IMR-90 (cell line): ENCODE measurements around the gene METTL15. TPM values are rescaled to one million over a fixed set of nuclear protein-coding genes. Genes with fewer than 3 reads are reported as not detected.

ENCODE experiments used
- ATAC-seq: fragments of 200-7000 bp; cut with Tn5 transposase; 2 replicates; pipeline ENCODE4 v1.9.1; 2020; ENCODE audit warnings: low read depth, mild to moderate bottlenecking, moderate library complexity
- BruUV-seq: library from RNA; stranded (reverse); fragments of 400-500 nt; replicated peaks from 2 replicates; lab custom pipeline; 2021; lab: Mats Ljungman, UMichigan
- CTCF ChIA-PET: fragments of 300-600 bp; formaldehyde crosslinking; extraction: SDS; loops from one replicate; lab custom pipeline; 2021; ENCODE audit warnings: antibody characterized with exemption; lab: Yijun Ruan, JAX
- POLR2A ChIA-PET: fragments of 300-600 bp; sonication (Branson Sonifier 250); formaldehyde crosslinking; loops from one replicate; lab custom pipeline; 2022; ENCODE audit warnings: antibody characterized with exemption; ENCODE audit not compliant: unreplicated experiment; lab: Charles Lee
- DNase-seq: peaks from one replicate; pipeline ENCODE4 v3.0.0; 2013
- H2AFZ ChIP-seq: replicated peaks from 2 replicates; pipeline ENCODE3; 2013; ENCODE audit warnings: low read length, mild to moderate bottlenecking; ENCODE audit not compliant: poor library complexity
- H2AK5ac ChIP-seq: 2 replicates; pipeline ENCODE4 v1.6.1; 2013; ENCODE audit warnings: low read depth, low read length, inconsistent platforms
- H2AK9ac ChIP-seq: replicated peaks from 2 replicates; pipeline ENCODE3; 2013; ENCODE audit warnings: mild to moderate bottlenecking, low read depth, low read length, moderate library complexity; ENCODE audit not compliant: poor library complexity
- H2BK120ac ChIP-seq: 2 replicates; pipeline ENCODE4 v1.6.1; 2013; ENCODE audit warnings: low read depth, low read length, inconsistent platforms
- H2BK15ac ChIP-seq: 3 replicates; pipeline ENCODE4 v1.6.1; 2013; ENCODE audit warnings: low read depth, low read length, inconsistent platforms
- H2BK20ac ChIP-seq: 2 replicates; pipeline ENCODE4 v1.6.1; 2013; ENCODE audit warnings: low read depth, mild to moderate bottlenecking, inconsistent platforms, low read length, moderate library complexity
- H2BK5ac ChIP-seq: 2 replicates; pipeline ENCODE4 v1.6.1; 2013; ENCODE audit warnings: mild to moderate bottlenecking, low read depth, low read length, inconsistent platforms; ENCODE audit not compliant: poor library complexity, severe bottlenecking
- H3K14ac ChIP-seq: replicated peaks from 2 replicates; pipeline ENCODE4 v1.6.1; 2013; ENCODE audit warnings: low read depth, low read length, inconsistent platforms
- H3K18ac ChIP-seq: 2 replicates; pipeline ENCODE4 v1.6.1; 2013; ENCODE audit warnings: low read depth, low read length, control low read depth
- H3K23ac ChIP-seq: 2 replicates; pipeline ENCODE4 v1.6.1; 2013; ENCODE audit warnings: low read depth, low read length, inconsistent platforms
- H3K27ac ChIP-seq: 2 replicates; pipeline ENCODE4 v1.5.1; 2013; ENCODE audit warnings: mild to moderate bottlenecking, control low read depth, low read length; ENCODE audit not compliant: insufficient read depth
- H3K27me3 ChIP-seq: 2 replicates; pipeline ENCODE4 v1.6.1; 2013; ENCODE audit warnings: low read length; ENCODE audit not compliant: control insufficient read depth, insufficient read depth
- H3K36me3 ChIP-seq: 2 replicates; pipeline ENCODE4 v1.6.1; 2013; ENCODE audit warnings: low read length, mixed read lengths; ENCODE audit not compliant: control insufficient read depth, insufficient read depth
- H3K4ac ChIP-seq: 2 replicates; pipeline ENCODE4 v1.6.1; 2013; ENCODE audit warnings: low read depth, low read length, inconsistent platforms
- H3K4me1 ChIP-seq: 2 replicates; pipeline ENCODE4 v1.6.1; 2013; ENCODE audit warnings: low read length, mixed read lengths; ENCODE audit not compliant: control insufficient read depth, insufficient read depth
- H3K4me2 ChIP-seq: 2 replicates; pipeline ENCODE4 v1.6.1; 2013; ENCODE audit warnings: low read depth, mild to moderate bottlenecking, control low read depth, low read length, moderate library complexity
- H3K4me3 ChIP-seq: 2 replicates; pipeline ENCODE4 v1.5.1; 2013; ENCODE audit warnings: low read depth, mild to moderate bottlenecking, control low read depth, low read length, moderate library complexity; ENCODE audit not compliant: insufficient read depth
- H3K56ac ChIP-seq: 2 replicates; pipeline ENCODE4 v1.6.1; 2013; ENCODE audit warnings: low read length, inconsistent platforms; ENCODE audit not compliant: insufficient read depth; ENCODE audit errors: extremely low read depth
- H3K79me1 ChIP-seq, 2 experiments: 2 replicates each; pipeline ENCODE4 v1.6.1; 2013; ENCODE audit warnings: low read length in 2 of 2, inconsistent platforms in 1 of 2, low read depth in 1 of 2
- H3K9ac ChIP-seq: 2 replicates; pipeline ENCODE4 v1.6.1; 2013; ENCODE audit warnings: low read depth, low read length, control low read depth
- H3K9me1 ChIP-seq: 2 replicates; pipeline ENCODE4 v1.6.1; 2013; ENCODE audit warnings: low read length, inconsistent platforms; ENCODE audit not compliant: insufficient read depth
- H3K9me3 ChIP-seq: 2 replicates; pipeline ENCODE4 v1.6.1; 2013; ENCODE audit warnings: low read length; ENCODE audit not compliant: control insufficient read depth, insufficient read depth
- H4K20me1 ChIP-seq: 2 replicates; pipeline ENCODE4 v1.6.1; 2013; ENCODE audit warnings: low read length, inconsistent platforms; ENCODE audit not compliant: insufficient read depth
- H4K5ac ChIP-seq: 2 replicates; pipeline ENCODE4 v1.6.1; 2013; ENCODE audit warnings: mild to moderate bottlenecking, low read depth, low read length, control low read depth
- H4K8ac ChIP-seq, 2 experiments: 2 replicates each; pipeline ENCODE4 v1.6.1; 2013; ENCODE audit warnings: low read depth in 2 of 2, low read length in 2 of 2, control low read depth in 1 of 2, inconsistent platforms in 1 of 2
- H4K91ac ChIP-seq: 2 replicates; pipeline ENCODE4 v1.6.1; 2013; ENCODE audit warnings: low read depth, low read length, inconsistent platforms; ENCODE audit not compliant: insufficient read depth
- CTCF ChIP-seq: conservative IDR thresholded peaks from 2 replicates; pipeline ENCODE4 v1.5.1; 2012; ENCODE audit warnings: mild to moderate bottlenecking, low read depth, low read length, improper control_type of control experiment
- MAFK ChIP-seq: IDR thresholded peaks from 2 replicates; pipeline ENCODE4 v1.6.1; 2012; ENCODE audit warnings: low read depth, low read length, improper control_type of control experiment
- SMC3 ChIP-seq: fragments of 150-350 bp; IDR thresholded peaks from 2 replicates; pipeline ENCODE4 v1.6.1; 2016; ENCODE audit warnings: low read depth, mild to moderate bottlenecking, antibody characterized with exemption, low read length, moderate library complexity
- dilution Hi-C: fragments of 300-500 bp; cut with HindIII; formaldehyde crosslinking; loops from one replicate; pipeline ENCODE4 v1.14.3; 2018; ENCODE audit warnings: low sequenced_read_pairs; ENCODE audit not compliant: unreplicated experiment
- in situ Hi-C: fragments of 300-500 bp; cut with MboI; formaldehyde crosslinking; loops from 3 replicates; pipeline ENCODE4 v1.14.3; 2019; ENCODE audit warnings: low sequenced_read_pairs, inconsistent platforms, mixed read lengths
- intact Hi-C: fragments of 100-400 bp; cut with micrococcal nuclease; formaldehyde crosslinking; loops from 2 replicates; pipeline ENCODE4 v1.10.0; 2022
- polyA plus RNA-seq, 3 experiments: library from polyadenylated mRNA; depleted of rRNA; stranded (reverse); fragments of >200 nt; gene quantifications; 2 replicates each; pipeline ENCODE4 v1.2.3, GENCODE V29; 2012; ENCODE audit warnings: low replicate concordance in 1 of 3
- total RNA-seq: library from RNA; depleted of rRNA; stranded (reverse); fragments of >200 nt; gene quantifications from 2 replicates; pipeline ENCODE4 v1.2.3, GENCODE V29; 2012

METTL15 gene
- total and polyA plus RNA-seq, 2 of the 4 experiments (the other 2 are of a cell fraction), result 6.5 to 30.5 TPM

GRCh38 chr11:28346209-28346608 is 238.0 kb downstream of the METTL15 start:
- H3K27ac ChIP-seq, result no peak overlapping the region
- H3K23ac ChIP-seq, result no peak overlapping the region
- H3K79me1 ChIP-seq, result no peaks in the 10 kb centered on the region
- H3K4me1 ChIP-seq, result no peaks in the 10 kb centered on the region
- ChIA-PET POLR2A (no interaction called here), CTCF (no interaction called here)
- no peak overlapping the region for H2BK15ac ChIP-seq
- H4K91ac ChIP-seq, result no peak overlapping the region
- no peak overlapping the region; a peak in 2 of 4 replicates for H4K8ac ChIP-seq
- no peak overlapping the region for H3K9ac ChIP-seq
- no peak overlapping the region for H3K14ac ChIP-seq
- no peaks in the 10 kb centered on the region for H3K36me3 ChIP-seq
- H2BK5ac ChIP-seq, result no peak overlapping the region
- H3K27me3 ChIP-seq, result no peaks in the 10 kb centered on the region
- H3K4me3 ChIP-seq, result no peak overlapping the region
- no peaks in the 10 kb centered on the region for H4K20me1 ChIP-seq
- no peak overlapping the region for H2AFZ ChIP-seq
- H2AK5ac ChIP-seq, result no peak overlapping the region
- H3K9me1 ChIP-seq, result peaks cover 5% of the 10 kb centered on the region; the same call in 1 of the 2 replicates
- intact Hi-C loops, result loop anchor here (10.0 kb wide), 2 partner anchors 349 to 989 kb away; no protein-coding TSS in a partner anchor
- no peak overlapping the region for H3K4ac ChIP-seq
- no peak overlapping the region for H2BK20ac ChIP-seq
- dilution Hi-C loops, result no loop called here
- ATAC-seq, result no peak
- no TSS peak for BruUV-seq
- H2BK120ac ChIP-seq, result no peak overlapping the region
- H3K9me3 ChIP-seq, result no peaks in the 10 kb centered on the region
- in situ Hi-C loops, result no loop called here
- no peak for DNase-seq
- no peak overlapping the region for H4K5ac ChIP-seq
- H3K56ac ChIP-seq, result no peak overlapping the region
- H3K18ac ChIP-seq, result peak overlapping the region; percentile 54; the same call in 1 of the 2 replicates
- H2AK9ac ChIP-seq, result no peak overlapping the region
- no peak for TF ChIP-seq CTCF
- no peak for TF ChIP-seq SMC3
- no peak for TF ChIP-seq MAFK
- H3K4me2 ChIP-seq, result no peak overlapping the region
